Loucy (cell line): ENCODE measurements around the gene TSPAN13.

ENCODE experiments used
- H2AFZ ChIP-seq: fragments of 200-600 bp; sonication (generic); 2 replicates; pipeline ENCODE4 v1.6.0; 2016; ENCODE audit warnings: antibody characterized with exemption, mild to moderate bottlenecking, low read length, moderate library complexity
- H3F3A ChIP-seq: fragments of 200-600 bp; 2 replicates; pipeline ENCODE4 v1.6.0; 2016; ENCODE audit warnings: antibody characterized with exemption, low read depth, mild to moderate bottlenecking
- H3K27me3 ChIP-seq: fragments of 200-600 bp; sonication (generic); 2 replicates; pipeline ENCODE4 v1.6.1; 2014; ENCODE audit warnings: low read length, mild to moderate bottlenecking; ENCODE audit not compliant: insufficient read depth, poor library complexity, severe bottlenecking
- H3K36me3 ChIP-seq: fragments of 200-600 bp; sonication (generic); 2 replicates; pipeline ENCODE4 v1.6.1; 2016; ENCODE audit warnings: low read length; ENCODE audit not compliant: insufficient read depth
- H3K4me1 ChIP-seq: fragments of 200-600 bp; sonication (generic); 2 replicates; pipeline ENCODE4 v1.5.1; 2014; ENCODE audit warnings: low read length, mild to moderate bottlenecking; ENCODE audit not compliant: insufficient read depth, poor library complexity, severe bottlenecking
- H3K4me2 ChIP-seq: fragments of 200-600 bp; sonication (generic); 2 replicates; pipeline ENCODE4 v1.6.0; 2014; ENCODE audit warnings: antibody characterized with exemption, low read length, low read depth, mild to moderate bottlenecking; ENCODE audit not compliant: poor library complexity, severe bottlenecking
- H3K4me3 ChIP-seq: fragments of 200-600 bp; sonication (generic); 2 replicates; pipeline ENCODE4 v1.5.1; 2014; ENCODE audit warnings: low read length, mild to moderate bottlenecking, mixed read lengths; ENCODE audit not compliant: poor library complexity, severe bottlenecking
- H3K79me2 ChIP-seq: fragments of 200-600 bp; sonication (generic); 2 replicates; pipeline ENCODE4 v1.6.1; 2014; ENCODE audit warnings: low read length; ENCODE audit not compliant: insufficient read depth
- H3K9ac ChIP-seq: fragments of 200-600 bp; sonication (generic); 2 replicates; pipeline ENCODE4 v1.6.0; 2014; ENCODE audit warnings: mild to moderate bottlenecking, low read depth, low read length, moderate library complexity; ENCODE audit not compliant: poor library complexity, severe bottlenecking
- H3K9me2 ChIP-seq: fragments of 200-600 bp; sonication (generic); replicated peaks from 2 replicates; pipeline ENCODE4 v1.6.1; 2016; ENCODE audit warnings: low read depth, low read length, mixed read lengths
- H3K9me3 ChIP-seq: fragments of 200-600 bp; sonication (generic); 2 replicates; pipeline ENCODE4 v1.6.1; 2014; ENCODE audit warnings: mild to moderate bottlenecking, antibody characterized with exemption, low read length, low read depth; ENCODE audit not compliant: insufficient read depth
- H4K20me1 ChIP-seq: fragments of 200-600 bp; sonication (generic); 2 replicates; pipeline ENCODE4 v1.6.0; 2014; ENCODE audit warnings: antibody characterized with exemption, low read length, mild to moderate bottlenecking; ENCODE audit not compliant: insufficient read depth, poor library complexity, severe bottlenecking
- EZH2phosphoT487 ChIP-seq: fragments of 200-600 bp; IDR thresholded peaks from 2 replicates; pipeline ENCODE4 v1.6.1; 2018; ENCODE audit warnings: antibody characterized with exemption, mild to moderate bottlenecking, moderate library complexity, borderline replicate concordance
- TF ChIP-seq, protein P1 (sequence below): fragments of 200-600 bp; sonication (generic); conservative IDR thresholded peaks from 2 replicates; pipeline ENCODE4 v1.5.1; 2014; ENCODE audit warnings: mild to moderate bottlenecking, antibody characterized with exemption, low read length

Gene TSPAN13

DNA sequence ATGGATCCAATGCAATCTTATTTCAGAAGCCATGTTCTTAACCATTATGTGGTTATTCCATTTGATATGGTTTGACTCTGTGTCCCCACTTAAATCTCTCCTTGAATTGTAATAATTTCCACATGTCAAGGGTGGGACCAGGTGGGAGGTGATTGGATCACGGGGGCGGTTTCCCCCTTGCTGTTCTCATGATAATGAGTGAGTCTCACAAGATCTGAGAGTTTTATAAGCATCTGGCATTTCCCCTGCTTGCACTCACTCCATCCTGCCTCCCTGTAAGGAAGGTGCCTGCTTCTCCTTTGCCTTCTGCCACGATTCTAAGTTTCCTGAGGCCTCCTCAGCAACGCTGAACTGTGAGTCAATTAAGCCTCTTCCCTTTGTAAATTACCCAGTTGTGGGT is 32.0 kb upstream of the TSPAN13 start:
- Histone ChIP-seq H3K4me3 (no peak overlapping the region), H3K36me3 (no peaks in the 10 kb centered on the region), H4K20me1 (no peaks in the 10 kb centered on the region), H3K4me2 (no peak overlapping the region), H3K9me2 (no peaks in the 10 kb centered on the region), H3K27me3 (no peaks in the 10 kb centered on the region), H3K9me3 (no peaks in the 10 kb centered on the region), H3F3A (no peaks in the 10 kb centered on the region), H3K9ac (no peak overlapping the region), H3K4me1 (no peaks in the 10 kb centered on the region), H2AFZ (no peak overlapping the region), H3K79me2 (no peaks in the 10 kb centered on the region)
- TF ChIP-seq EZH2phosphoT487, result no peak
- TF ChIP-seq, protein P1, sequence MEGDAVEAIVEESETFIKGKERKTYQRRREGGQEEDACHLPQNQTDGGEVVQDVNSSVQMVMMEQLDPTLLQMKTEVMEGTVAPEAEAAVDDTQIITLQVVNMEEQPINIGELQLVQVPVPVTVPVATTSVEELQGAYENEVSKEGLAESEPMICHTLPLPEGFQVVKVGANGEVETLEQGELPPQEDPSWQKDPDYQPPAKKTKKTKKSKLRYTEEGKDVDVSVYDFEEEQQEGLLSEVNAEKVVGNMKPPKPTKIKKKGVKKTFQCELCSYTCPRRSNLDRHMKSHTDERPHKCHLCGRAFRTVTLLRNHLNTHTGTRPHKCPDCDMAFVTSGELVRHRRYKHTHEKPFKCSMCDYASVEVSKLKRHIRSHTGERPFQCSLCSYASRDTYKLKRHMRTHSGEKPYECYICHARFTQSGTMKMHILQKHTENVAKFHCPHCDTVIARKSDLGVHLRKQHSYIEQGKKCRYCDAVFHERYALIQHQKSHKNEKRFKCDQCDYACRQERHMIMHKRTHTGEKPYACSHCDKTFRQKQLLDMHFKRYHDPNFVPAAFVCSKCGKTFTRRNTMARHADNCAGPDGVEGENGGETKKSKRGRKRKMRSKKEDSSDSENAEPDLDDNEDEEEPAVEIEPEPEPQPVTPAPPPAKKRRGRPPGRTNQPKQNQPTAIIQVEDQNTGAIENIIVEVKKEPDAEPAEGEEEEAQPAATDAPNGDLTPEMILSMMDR, result no peak

DNA sequence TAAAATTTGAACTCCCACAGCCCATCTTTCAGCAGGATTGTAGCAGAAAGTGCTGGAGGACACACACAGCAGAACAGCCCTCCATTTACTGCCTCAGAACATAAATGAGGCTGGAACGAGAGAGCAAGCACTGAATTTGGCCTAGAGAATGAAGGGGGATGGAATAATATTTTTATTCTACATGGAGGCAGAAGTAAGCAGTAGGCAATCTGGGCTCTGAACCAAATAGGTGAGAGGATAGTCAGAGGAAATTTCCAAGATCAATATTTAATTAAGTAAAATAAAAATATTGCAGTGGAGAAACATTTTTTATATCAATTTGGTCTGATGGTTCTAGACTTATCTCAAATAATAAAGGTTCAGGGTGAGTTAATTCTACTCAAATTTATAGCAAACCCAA is 29.2 kb upstream of the TSPAN13 start:
- Histone ChIP-seq H3K9me3 (no peaks in the 10 kb centered on the region), H3F3A (no peaks in the 10 kb centered on the region), H3K79me2 (no peaks in the 10 kb centered on the region), H3K9me2 (no peaks in the 10 kb centered on the region), H2AFZ (no peak overlapping the region), H3K4me2 (no peak overlapping the region), H3K9ac (no peak overlapping the region), H3K27me3 (no peaks in the 10 kb centered on the region), H3K4me3 (no peak overlapping the region), H3K4me1 (no peaks in the 10 kb centered on the region), H4K20me1 (no peaks in the 10 kb centered on the region), H3K36me3 (no peaks in the 10 kb centered on the region)
- no peak for TF ChIP-seq EZH2phosphoT487
- TF ChIP-seq, protein P1, result no peak

DNA sequence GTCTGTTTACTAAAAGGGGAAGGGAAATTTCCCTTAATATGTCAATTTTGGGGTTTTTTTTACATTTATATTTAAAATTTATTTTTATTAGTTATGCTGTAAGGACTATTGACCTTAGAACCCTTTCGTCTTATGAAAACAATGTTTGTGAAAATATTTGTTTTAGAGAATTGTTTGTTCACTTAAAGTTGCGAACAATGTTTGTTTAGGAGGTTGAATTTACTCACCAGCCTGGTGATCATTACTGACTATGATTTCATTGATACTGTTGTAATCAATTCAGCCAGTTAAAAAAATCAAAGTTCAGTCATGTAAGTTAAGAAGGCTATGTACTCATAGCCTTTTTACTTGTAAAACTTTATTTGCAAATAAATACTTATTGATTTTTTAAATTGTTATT is 27.4 kb upstream of the TSPAN13 start:
- Histone ChIP-seq H3K79me2 (no peaks in the 10 kb centered on the region), H4K20me1 (no peaks in the 10 kb centered on the region), H3F3A (no peaks in the 10 kb centered on the region), H3K4me3 (no peak overlapping the region), H3K4me2 (no peak overlapping the region), H2AFZ (no peak overlapping the region), H3K36me3 (no peaks in the 10 kb centered on the region), H3K9me3 (no peaks in the 10 kb centered on the region), H3K27me3 (no peaks in the 10 kb centered on the region), H3K9ac (no peak overlapping the region), H3K4me1 (no peaks in the 10 kb centered on the region), H3K9me2 (no peaks in the 10 kb centered on the region)
- no peak for TF ChIP-seq EZH2phosphoT487
- TF ChIP-seq, protein P1, result no peak
